IPS DF 4.7 (cell line): Measurements from ENCODE around the gene RMND5B.
"Not testable (repeated sequence)": the region's sequence is repeated elsewhere in the genome, so short reads cannot be mapped to it uniquely, and the experiment has no call there.

ENCODE experiments used
- DNase-seq: peaks from one replicate; pipeline ENCODE4 v3.0.0-alpha.2; 2013; ENCODE audit warnings: low spot score; ENCODE audit errors: extremely low read depth

RMND5B gene, protein sequence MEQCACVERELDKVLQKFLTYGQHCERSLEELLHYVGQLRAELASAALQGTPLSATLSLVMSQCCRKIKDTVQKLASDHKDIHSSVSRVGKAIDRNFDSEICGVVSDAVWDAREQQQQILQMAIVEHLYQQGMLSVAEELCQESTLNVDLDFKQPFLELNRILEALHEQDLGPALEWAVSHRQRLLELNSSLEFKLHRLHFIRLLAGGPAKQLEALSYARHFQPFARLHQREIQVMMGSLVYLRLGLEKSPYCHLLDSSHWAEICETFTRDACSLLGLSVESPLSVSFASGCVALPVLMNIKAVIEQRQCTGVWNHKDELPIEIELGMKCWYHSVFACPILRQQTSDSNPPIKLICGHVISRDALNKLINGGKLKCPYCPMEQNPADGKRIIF

DNA sequence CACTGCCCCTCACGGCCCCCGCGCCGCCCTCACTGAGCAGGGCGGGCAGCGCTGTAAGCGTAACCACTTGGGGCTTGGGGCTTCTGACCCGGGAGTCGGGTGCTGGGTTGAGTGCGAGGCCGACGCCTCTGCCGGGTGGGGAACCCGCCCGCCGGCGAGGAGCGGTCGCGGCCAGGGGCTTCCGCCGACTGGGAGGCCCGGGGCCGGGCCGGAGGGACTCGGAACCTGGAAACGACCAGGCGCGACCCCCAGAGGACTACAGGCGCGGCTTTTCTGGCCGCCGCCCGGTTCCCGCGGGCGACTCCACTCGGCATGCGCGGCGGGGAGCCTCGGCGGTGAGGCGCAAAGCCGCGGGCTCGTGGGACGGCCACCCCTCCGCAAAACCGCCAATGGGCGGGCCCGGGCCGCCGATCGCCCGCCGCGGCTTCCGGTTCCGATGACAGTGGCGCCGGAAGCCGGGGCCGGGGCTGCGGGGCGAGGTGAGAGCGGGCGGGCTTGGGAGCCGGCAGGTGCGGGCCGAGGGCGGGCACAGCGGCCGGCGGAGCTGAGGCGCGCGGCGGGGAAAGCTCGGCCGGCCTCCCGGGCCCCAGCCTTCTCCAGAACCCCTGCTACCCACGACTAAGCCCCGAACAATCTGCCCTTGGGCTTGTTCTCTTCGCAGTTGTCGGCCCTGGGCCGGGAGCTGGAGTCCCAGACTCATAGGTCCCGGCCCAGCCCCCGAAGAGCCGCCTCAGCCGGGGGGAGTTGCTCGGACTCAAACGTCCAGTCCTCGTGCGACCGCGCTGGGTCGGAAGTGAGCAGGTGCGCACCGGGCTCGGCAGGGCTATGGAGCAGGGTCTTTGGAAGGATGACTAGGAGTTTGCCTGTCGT is at the start of gene RMND5B:
RMND5B (plus strand) TSS at position 439 of the 870 bp plus-strand sequence. CDS start 7,106 bp downstream, outside the sequence.
- DNase-seq, result no peak

DNA sequence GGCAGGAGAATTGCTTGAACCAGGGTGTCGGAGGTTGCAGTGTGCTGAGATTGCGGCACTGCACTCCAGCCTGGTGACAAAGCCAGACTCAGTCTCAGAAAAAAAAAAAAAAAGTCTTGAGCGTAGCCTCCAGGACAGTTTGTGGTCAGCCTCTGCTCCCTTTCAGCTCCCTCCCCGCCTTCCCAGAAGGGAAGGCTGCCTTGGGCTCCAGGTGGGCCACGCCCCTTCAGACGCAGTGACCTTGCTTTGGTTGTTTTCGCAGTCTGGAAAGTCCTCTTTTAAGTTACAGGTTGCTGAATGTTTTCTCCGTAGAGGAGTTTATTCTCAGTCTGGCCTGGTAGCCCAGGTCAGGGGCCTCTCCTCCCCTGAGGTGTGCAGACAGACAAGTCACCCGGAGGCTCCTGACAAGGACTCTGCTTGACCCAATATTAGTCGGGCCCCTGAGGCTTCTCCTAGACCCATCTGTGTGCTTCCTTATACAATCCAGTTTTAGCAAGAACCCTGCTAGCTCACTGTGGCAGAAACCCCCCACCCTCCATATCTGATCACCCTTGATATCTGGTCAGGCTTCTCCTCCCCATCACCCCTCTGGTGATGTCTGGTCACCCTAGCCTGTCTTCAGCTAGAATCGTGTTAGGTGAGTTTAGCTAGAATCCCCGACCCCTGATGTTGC is 49.1 kb upstream of the RMND5B start:
- no peak for DNase-seq

DNA sequence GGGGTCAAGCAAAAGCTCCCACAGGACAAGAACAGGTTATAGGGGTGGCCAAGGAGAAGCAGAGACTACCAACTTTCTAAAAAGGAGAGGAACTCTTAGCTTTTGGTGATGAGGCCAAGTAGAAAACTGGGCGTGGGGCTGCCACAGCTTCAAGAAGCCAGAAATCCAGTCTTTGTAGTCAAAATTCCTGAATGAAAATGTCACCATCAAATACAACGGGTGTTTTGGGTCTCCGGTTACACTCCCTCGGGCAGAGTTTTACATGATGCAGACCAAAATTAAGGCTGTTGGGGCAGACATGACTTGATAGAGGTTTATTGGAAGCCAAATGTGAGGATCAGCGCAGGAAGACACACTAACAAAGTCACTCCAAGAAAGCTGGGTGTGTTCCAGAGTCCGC is 46.9 kb upstream of the RMND5B start:
- no peak for DNase-seq

DNA sequence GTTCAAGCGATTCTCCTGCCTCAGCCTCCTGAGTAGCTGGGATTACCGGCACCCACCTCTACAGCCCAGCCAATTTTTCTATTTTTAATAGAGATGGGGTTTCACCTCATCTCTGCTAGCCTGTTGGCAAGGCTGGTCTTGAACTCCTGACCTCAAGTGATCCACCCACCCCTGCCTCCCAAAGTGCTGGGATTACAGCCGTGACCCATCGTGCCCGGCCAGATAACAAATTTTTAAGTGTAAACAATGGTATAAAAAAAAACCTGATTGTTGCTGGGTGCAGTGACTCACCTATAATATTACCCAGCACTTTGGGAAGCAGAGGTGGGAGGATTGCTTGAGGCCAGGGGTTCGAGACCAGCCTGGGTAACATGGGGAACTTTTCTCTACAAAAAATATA is 45.5 kb upstream of the RMND5B start:
- DNase-seq, result no peak

DNA sequence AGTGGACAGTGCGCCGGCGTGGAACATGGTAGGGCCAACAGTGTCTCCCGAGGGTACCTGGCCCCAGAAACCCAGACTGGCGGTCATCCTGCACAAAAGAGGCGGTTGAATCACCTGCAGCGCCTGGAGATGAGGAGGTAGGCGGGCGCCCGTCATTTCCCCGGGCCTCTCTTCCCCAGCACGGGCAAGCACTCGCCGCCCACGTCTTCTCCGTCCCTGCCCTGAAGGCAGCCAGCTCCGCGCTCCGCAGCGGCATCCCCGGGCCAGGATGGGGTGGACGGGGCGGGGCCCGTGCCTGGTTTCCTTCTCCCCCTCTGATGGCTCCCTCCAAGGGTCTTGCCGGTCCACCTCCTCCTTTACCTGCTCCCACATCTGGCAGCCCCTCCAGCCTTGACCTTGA is 44.5 kb upstream of the RMND5B start:
- DNase-seq, result no peak

DNA sequence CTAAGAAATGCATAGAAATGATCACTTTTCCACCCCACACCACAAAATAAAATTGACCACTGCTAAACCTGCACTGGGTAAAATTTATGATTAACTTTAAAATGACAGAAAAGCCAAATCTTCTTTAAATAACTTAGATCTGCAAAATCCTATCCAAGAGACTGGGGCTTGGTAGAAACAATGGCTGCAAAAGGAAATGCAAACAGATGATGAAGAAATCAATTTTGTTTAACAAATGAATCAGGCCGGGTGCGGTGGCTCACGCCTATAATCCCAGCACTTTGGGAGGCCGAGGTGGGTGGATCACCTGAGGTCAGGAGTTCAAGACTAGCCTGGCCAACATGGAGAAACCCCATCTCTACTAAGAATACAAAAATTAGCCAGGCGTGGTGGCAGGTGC is 43.6 kb upstream of the RMND5B start:
- DNase-seq, result not testable (repeated sequence)

DNA sequence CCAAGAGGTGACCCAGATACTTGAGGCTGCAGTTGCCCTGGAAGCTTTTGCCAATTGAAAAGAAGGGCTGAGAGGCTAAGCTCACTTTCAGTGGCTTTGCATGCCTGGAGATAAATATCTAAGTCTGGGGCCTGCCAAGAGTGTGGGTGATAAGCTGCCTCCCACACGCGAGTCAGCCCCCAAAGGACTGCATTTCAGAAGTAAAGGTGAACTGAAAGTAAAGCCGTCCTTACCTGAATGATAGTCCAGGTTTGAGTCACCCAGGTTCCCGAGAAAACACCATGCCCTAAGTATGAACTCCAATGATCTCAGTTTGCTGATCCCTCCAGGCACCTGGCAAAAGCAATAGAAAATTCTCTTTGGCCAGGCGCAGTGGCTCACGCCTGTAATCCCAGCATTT is 40.0 kb upstream of the RMND5B start:
- no peak for DNase-seq

DNA sequence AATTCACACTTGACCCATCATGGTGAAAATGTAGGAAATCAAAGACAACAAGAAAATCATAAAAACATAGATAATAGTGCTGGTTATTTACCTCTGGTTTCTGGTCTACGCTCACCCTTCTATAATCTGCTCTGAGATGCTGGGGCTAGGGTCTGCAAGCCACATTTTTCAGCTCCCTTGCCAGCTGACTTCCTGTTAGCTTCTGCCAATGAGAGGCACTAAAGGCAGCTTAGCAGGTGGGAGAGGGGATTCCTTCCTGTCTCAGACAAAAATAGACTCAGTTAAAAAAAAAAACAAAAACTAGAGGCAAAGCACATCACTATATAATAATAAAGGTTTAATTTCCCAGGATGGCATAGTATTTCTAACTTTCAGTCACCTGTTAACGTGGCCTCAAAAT is 37.7 kb upstream of the RMND5B start:
- DNase-seq, result no peak

DNA sequence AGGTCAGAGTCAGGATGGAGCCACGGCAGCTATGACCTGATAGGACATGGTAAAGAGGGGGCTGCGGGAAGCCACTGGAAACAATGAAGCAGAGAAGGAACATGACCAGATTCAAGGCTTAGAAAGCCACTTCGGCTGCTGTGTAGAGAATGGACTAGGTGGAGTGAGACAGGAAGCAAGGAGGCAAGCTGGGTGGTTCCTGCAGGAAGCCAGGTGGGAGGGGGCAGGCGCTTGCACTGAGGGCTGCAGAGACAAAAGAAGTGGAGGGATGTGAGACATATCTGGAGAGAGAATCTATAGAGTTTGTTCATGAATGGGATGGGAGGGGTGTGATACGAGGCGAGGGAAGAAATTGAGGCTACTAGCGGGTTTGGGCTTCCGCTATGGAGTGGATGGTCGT is 36.5 kb upstream of the RMND5B start:
- DNase-seq, result no peak

DNA sequence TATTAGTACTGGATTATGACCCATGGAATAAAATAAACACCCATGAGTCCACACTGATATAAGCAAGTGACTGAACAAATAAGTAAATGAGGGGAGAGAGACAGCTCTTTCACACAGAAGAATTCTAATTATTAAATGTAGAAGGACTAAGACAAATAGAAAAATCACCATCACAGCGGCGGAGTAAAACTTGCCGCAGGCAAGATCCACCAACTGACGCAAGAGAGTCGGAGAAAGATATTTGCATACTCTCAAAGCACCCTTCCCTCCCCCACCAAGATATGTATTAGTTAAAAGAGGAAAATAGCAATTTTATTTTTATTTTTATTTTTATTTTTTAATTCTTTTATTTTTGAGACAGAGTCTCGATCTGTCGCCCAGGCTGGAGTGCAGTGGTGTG is 32.1 kb upstream of the RMND5B start:
- DNase-seq, result no peak

DNA sequence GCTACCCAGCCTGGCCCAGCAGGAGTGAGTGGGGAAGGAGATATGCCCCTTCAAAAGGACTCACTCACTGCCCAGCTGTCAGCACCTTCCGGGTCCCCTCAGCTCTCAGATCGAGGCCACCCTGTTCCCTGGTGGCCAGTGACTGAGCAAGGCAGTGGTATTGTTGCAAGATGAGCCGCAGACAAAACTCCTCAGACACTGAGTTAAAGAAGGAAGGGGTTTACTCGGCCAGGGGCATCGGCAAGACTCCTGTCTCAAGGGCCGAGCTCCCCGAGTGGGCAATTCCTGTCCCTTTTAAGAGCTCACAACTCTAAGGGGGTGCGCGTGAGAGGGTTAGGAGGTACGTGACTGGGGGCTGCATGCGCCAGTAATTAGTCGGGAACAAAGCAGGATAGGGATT is 27.2 kb upstream of the RMND5B start:
- DNase-seq, result no peak

DNA sequence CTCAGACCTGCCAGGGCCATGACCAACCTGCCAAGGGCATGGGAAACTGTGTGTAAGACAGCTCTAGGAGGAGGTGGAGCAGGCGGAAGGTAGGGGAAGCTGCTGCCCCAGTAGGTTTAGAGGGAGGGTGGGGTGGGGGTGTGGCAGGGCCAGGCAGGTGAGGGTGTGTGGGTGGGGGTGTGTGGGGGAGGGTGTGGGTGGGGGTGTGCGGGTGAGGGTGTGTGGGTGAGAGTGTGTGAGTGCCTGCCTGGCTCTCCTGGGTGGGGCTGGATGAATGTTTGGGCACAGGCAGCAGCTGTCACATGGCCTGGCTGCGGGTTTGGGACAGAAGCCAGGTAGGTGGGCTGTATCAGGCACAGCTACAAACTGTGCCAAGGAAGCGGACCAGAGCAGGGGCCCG is 26.3 kb upstream of the RMND5B start:
- DNase-seq, result no peak

DNA sequence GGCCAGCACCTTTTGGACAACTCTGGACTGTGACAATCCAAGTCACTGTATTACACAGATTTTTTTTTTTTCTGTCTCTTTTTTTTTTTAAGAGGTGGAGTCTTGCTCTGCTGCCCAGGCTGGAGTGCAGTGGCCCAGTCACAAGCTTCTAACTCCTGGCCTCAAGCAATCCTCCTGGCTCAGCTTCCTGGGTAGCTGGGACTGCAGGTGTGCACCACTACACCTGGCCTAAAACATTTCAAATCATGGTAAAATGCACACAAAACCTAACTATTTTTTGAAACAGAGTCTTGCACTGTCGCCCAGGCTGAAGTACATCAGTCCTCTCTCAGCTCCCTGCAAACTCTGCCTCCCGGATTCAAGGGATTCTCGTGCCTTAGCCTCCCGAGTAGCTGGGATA is 24.7 kb upstream of the RMND5B start:
- DNase-seq, result no peak

DNA sequence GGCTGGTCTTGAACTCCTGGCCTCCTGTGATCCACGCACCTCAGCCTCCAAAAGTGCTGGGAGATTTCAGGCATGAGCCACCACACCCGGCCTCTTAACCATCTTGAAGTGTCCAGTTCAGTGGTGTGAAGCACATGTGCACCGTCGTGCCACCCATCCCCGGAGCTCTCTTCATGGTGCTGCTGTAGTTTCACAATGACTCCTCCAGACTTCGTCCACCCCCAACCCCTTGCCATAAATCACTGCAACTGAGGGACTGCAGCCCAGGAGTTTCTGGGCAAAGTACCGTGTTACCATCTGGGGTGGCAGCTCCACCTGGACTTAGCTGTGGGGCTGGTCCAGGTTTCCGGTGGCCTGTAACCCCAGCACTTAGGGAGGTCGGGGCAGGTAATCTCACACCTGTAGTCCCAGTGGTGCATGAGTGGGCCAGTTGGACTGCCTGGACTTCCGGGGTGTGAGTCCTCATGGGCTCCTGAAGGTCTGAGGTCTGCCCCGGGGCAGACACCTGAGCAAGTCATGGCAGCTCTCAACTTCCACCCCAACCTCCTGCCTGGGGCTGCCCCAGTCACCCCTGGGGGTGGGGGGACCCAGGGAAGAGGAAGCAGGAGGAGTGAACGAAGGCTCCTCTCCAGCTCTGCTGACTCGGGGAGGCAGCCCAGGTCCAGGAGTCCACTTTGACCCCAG is 24.1 kb upstream of the RMND5B start:
- no peak for DNase-seq

DNA sequence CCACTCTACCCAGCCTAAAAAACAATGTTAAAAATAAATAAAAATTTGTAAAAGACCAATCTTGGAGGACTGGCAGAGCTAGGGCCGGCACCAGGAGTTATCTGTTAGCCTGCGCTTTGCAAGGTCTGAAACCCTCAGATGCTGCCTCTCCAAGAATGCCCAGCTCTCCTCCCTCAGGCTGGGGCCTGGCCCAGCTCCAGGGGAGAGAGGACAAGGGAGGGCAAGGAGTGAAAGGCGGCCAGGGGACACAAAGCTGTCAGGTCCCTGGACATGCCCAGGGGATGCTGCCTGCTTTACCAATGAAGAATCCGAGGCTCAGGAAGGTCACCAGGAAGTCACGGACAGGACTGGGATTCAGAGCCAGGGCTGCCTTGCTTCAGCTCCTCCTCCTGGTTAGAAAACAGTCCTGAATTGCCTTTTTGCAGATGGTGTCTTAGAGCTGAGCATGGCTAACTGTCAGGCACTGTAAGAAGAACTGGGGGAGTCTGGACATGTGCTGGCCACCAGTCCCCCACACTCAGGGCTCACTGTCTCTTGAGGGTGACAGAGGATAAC is 23.0 kb upstream of the RMND5B start:
- DNase-seq, result no peak

DNA sequence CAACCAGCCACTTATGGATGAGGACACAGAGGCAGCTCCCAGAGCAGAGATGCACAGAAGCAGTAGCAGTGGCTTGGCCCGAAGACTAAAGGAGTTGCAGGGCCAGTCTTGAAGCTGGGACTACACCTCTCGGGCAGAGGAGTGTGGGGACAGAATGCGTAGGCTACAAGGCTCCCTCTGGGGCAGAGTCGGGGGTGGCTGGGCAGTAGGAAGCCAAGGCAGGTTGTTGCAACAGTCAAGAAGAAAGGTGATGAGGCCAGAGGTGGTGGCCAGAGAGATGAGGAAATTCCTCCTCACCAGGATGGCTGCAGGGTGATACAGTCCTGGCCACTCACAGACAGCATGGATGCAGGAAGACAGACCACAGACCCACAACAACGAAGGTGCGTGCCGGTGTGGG is 22.4 kb upstream of the RMND5B start:
- DNase-seq, result no peak

DNA sequence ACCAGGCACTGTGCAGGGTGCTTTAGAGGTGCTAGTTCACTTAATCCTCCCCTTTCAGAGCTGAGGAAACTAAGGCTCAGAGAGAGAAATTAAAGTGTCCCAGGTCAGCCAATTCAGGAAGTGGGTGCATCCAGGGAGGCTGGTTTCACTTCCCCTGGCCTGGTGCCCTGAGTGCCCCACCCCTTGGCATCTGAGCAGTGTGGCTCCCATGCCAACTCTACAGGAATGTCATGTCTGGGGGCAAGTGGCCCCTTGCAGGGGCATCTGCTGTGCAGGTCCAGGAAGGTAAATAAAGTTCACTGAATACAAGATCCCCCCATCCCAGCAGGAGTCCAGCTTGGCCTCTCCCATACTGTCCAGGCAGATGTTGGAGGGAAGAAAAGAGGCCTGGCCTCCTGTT is 21.8 kb upstream of the RMND5B start:
- no peak for DNase-seq

DNA sequence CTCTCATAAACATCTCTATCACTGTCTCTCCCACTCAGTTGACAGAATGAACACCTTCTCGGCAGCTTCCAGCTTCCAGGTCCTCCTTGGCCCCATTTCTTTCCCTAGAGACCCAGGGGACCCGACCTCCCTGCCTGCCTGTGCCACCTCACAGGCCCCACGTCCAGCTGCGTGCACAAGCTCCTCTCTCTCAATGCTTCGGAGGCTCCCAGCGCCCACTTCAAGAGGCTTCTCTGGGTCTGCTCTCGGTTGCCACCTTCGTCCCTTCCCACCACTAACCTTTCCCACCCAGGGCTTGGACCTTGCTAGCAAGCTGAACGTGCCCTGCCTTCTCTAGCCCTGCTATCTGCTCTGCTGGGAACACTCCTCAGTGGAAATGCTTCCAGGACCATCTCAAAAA is 20.3 kb upstream of the RMND5B start:
- no peak for DNase-seq

DNA sequence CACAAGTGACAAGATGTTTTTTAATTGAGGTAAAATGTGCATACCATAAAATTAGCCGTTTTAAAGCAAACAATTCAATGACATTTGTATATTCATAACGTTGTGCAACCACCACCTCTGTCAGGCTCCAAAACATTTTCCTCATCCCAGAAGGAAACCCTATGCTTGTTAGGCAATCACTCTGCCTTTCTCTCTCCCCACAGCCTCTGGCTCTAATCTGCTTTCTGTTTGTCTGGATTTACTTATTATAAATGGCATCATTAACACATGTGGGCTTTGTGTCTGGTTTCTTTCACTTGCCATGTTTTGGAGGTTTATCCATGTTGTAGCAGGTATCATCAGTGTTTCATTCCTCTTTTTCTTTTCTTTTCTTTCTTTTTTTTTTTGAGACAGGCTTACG is 18.9 kb upstream of the RMND5B start:
- DNase-seq, result no peak

DNA sequence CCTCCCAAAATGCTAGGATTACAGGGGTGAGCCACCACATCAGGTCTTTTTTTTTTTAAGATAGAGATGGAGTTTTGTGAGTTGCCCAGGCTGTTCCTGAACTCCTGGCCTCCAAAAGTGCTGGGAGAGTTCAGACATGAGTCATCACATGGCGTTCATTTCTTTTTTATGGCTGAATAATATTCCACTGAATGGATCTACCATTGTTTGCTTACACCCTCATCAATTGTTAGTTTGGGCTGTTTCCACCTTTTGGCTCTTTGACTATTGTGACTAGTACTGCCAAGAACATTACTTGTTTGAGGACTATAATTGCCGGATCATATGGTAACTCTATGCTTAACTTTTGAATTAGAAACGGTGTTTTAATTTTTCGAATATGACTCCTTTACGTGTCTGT is 18.3 kb upstream of the RMND5B start:
- DNase-seq, result no peak

DNA sequence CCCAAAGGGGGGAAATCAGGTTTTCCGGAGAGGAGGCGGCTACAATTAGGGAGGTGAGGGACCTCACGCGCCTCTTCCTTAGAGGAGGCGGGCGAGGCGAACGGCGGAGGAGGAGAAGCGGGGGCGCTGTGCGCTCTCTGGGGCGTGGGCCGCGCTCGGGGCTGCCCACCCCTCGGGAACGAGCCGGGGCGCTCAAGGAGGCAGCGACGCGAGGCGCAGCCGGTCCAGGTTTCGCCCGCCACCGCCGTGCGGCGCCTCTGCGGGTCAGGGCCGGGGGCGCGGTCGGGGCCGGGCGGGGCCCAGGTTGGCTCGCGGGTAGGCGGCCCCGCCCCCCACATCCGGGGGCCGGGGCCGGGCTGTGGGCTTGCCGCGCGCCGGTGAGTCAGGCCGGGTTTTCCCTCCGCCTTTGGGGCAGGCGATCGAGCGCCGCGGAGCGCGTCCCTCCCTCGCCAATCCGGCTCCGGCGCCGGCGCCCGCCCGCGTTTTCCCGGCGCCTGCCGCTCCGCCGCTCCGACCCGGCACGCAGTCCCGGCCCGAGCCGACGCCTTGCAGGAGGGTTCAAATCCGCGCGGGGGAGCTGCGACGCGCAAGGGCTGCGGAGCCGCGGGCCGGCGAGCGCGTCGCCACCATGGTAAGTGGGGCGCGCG is 17.6 kb upstream of the RMND5B start, which contains the start of gene N4BP3:
N4BP3 (plus strand) TSS at position 392 of the 647 bp plus-strand sequence. CDS start 6,052 bp downstream, outside the sequence.
- no peak for DNase-seq
